IMR-90 (cell line): ENCODE measurements around the gene LPIN1. TPM values are rescaled to one million over a fixed set of nuclear protein-coding genes. Genes with fewer than 3 reads are reported as not detected.
A peak's percentile ranks its signal among the peaks of the same experiment; 100 is the strongest.

Experiments used
- ATAC-seq: fragments of 200-7000 bp; cut with Tn5 transposase; 2 replicates; pipeline ENCODE4 v1.9.1; 2020; ENCODE audit warnings: low read depth, mild to moderate bottlenecking, moderate library complexity
- BruUV-seq: library from RNA; stranded (reverse); fragments of 400-500 nt; replicated peaks from 2 replicates; lab custom pipeline; 2021; lab: Mats Ljungman, UMichigan
- CTCF ChIA-PET: fragments of 300-600 bp; formaldehyde crosslinking; extraction: SDS; loops from one replicate; lab custom pipeline; 2021; ENCODE audit warnings: antibody characterized with exemption; lab: Yijun Ruan, JAX
- POLR2A ChIA-PET: fragments of 300-600 bp; sonication (Branson Sonifier 250); formaldehyde crosslinking; loops from one replicate; lab custom pipeline; 2022; ENCODE audit warnings: antibody characterized with exemption; ENCODE audit not compliant: unreplicated experiment; lab: Charles Lee
- DNase-seq: peaks from one replicate; pipeline ENCODE4 v3.0.0; 2013
- H2AFZ ChIP-seq: replicated peaks from 2 replicates; pipeline ENCODE3; 2013; ENCODE audit warnings: low read length, mild to moderate bottlenecking; ENCODE audit not compliant: poor library complexity
- H2AK5ac ChIP-seq: 2 replicates; pipeline ENCODE4 v1.6.1; 2013; ENCODE audit warnings: low read depth, low read length, inconsistent platforms
- H2AK9ac ChIP-seq: replicated peaks from 2 replicates; pipeline ENCODE3; 2013; ENCODE audit warnings: mild to moderate bottlenecking, low read depth, low read length, moderate library complexity; ENCODE audit not compliant: poor library complexity
- H2BK120ac ChIP-seq: 2 replicates; pipeline ENCODE4 v1.6.1; 2013; ENCODE audit warnings: low read depth, low read length, inconsistent platforms
- H2BK15ac ChIP-seq: 3 replicates; pipeline ENCODE4 v1.6.1; 2013; ENCODE audit warnings: low read depth, low read length, inconsistent platforms
- H2BK20ac ChIP-seq: 2 replicates; pipeline ENCODE4 v1.6.1; 2013; ENCODE audit warnings: low read depth, mild to moderate bottlenecking, inconsistent platforms, low read length, moderate library complexity
- H2BK5ac ChIP-seq: 2 replicates; pipeline ENCODE4 v1.6.1; 2013; ENCODE audit warnings: mild to moderate bottlenecking, low read depth, low read length, inconsistent platforms; ENCODE audit not compliant: poor library complexity, severe bottlenecking
- H3K14ac ChIP-seq: replicated peaks from 2 replicates; pipeline ENCODE4 v1.6.1; 2013; ENCODE audit warnings: low read depth, low read length, inconsistent platforms
- H3K18ac ChIP-seq: 2 replicates; pipeline ENCODE4 v1.6.1; 2013; ENCODE audit warnings: low read depth, low read length, control low read depth
- H3K23ac ChIP-seq: 2 replicates; pipeline ENCODE4 v1.6.1; 2013; ENCODE audit warnings: low read depth, low read length, inconsistent platforms
- H3K27ac ChIP-seq: 2 replicates; pipeline ENCODE4 v1.5.1; 2013; ENCODE audit warnings: mild to moderate bottlenecking, control low read depth, low read length; ENCODE audit not compliant: insufficient read depth
- H3K27me3 ChIP-seq: 2 replicates; pipeline ENCODE4 v1.6.1; 2013; ENCODE audit warnings: low read length; ENCODE audit not compliant: control insufficient read depth, insufficient read depth
- H3K36me3 ChIP-seq: 2 replicates; pipeline ENCODE4 v1.6.1; 2013; ENCODE audit warnings: low read length, mixed read lengths; ENCODE audit not compliant: control insufficient read depth, insufficient read depth
- H3K4ac ChIP-seq: 2 replicates; pipeline ENCODE4 v1.6.1; 2013; ENCODE audit warnings: low read depth, low read length, inconsistent platforms
- H3K4me1 ChIP-seq: 2 replicates; pipeline ENCODE4 v1.6.1; 2013; ENCODE audit warnings: low read length, mixed read lengths; ENCODE audit not compliant: control insufficient read depth, insufficient read depth
- H3K4me2 ChIP-seq: 2 replicates; pipeline ENCODE4 v1.6.1; 2013; ENCODE audit warnings: low read depth, mild to moderate bottlenecking, control low read depth, low read length, moderate library complexity
- H3K4me3 ChIP-seq: 2 replicates; pipeline ENCODE4 v1.5.1; 2013; ENCODE audit warnings: low read depth, mild to moderate bottlenecking, control low read depth, low read length, moderate library complexity; ENCODE audit not compliant: insufficient read depth
- H3K56ac ChIP-seq: 2 replicates; pipeline ENCODE4 v1.6.1; 2013; ENCODE audit warnings: low read length, inconsistent platforms; ENCODE audit not compliant: insufficient read depth; ENCODE audit errors: extremely low read depth
- H3K79me1 ChIP-seq, 2 experiments: 2 replicates each; pipeline ENCODE4 v1.6.1; 2013; ENCODE audit warnings: low read length in 2 of 2, inconsistent platforms in 1 of 2, low read depth in 1 of 2
- H3K9ac ChIP-seq: 2 replicates; pipeline ENCODE4 v1.6.1; 2013; ENCODE audit warnings: low read depth, low read length, control low read depth
- H3K9me1 ChIP-seq: 2 replicates; pipeline ENCODE4 v1.6.1; 2013; ENCODE audit warnings: low read length, inconsistent platforms; ENCODE audit not compliant: insufficient read depth
- H3K9me3 ChIP-seq: 2 replicates; pipeline ENCODE4 v1.6.1; 2013; ENCODE audit warnings: low read length; ENCODE audit not compliant: control insufficient read depth, insufficient read depth
- H4K20me1 ChIP-seq: 2 replicates; pipeline ENCODE4 v1.6.1; 2013; ENCODE audit warnings: low read length, inconsistent platforms; ENCODE audit not compliant: insufficient read depth
- H4K5ac ChIP-seq: 2 replicates; pipeline ENCODE4 v1.6.1; 2013; ENCODE audit warnings: mild to moderate bottlenecking, low read depth, low read length, control low read depth
- H4K8ac ChIP-seq, 2 experiments: 2 replicates each; pipeline ENCODE4 v1.6.1; 2013; ENCODE audit warnings: low read depth in 2 of 2, low read length in 2 of 2, control low read depth in 1 of 2, inconsistent platforms in 1 of 2
- H4K91ac ChIP-seq: 2 replicates; pipeline ENCODE4 v1.6.1; 2013; ENCODE audit warnings: low read depth, low read length, inconsistent platforms; ENCODE audit not compliant: insufficient read depth
- BHLHE40 ChIP-seq: fragments of 150-350 bp; IDR thresholded peaks from 2 replicates; pipeline ENCODE4 v1.6.1; 2016; ENCODE audit warnings: mild to moderate bottlenecking, low read depth, low read length
- CEBPB ChIP-seq: IDR thresholded peaks from 2 replicates; pipeline ENCODE4 v1.6.1; 2012; ENCODE audit warnings: low read depth, low read length, improper control_type of control experiment
- CHD1 ChIP-seq: IDR thresholded peaks from 2 replicates; pipeline ENCODE4 v1.6.1; 2012; ENCODE audit warnings: low read depth, low read length, improper control_type of control experiment
- MAZ ChIP-seq: IDR thresholded peaks from 2 replicates; pipeline ENCODE4 v1.6.1; 2012; ENCODE audit warnings: low read depth, mild to moderate bottlenecking, low read length, improper control_type of control experiment, moderate library complexity, borderline replicate concordance
- RCOR1 ChIP-seq: IDR thresholded peaks from 2 replicates; pipeline ENCODE4 v1.6.1; 2012; ENCODE audit warnings: mild to moderate bottlenecking, low read length, improper control_type of control experiment; ENCODE audit not compliant: insufficient replicate concordance
- RFX5 ChIP-seq: IDR thresholded peaks from 2 replicates; pipeline ENCODE4 v1.8.0; 2012; ENCODE audit warnings: low read depth, mild to moderate bottlenecking, low read length, moderate library complexity
- SMC3 ChIP-seq: fragments of 150-350 bp; IDR thresholded peaks from 2 replicates; pipeline ENCODE4 v1.6.1; 2016; ENCODE audit warnings: low read depth, mild to moderate bottlenecking, antibody characterized with exemption, low read length, moderate library complexity
- WGBS, 2 experiments: methylation state at CpG; one replicate each; pipeline versions ENCODE4 v1.1.5 to v1.1.7; 2013; ENCODE audit warnings: missing lambda C conversion rate in 2 of 2; ENCODE audit not compliant: insufficient read length in 1 of 2; ENCODE audit errors: extremely low coverage in 2 of 2; 5-methylcytosine and 5-hydroxymethylcytosine counted together
- dilution Hi-C: fragments of 300-500 bp; cut with HindIII; formaldehyde crosslinking; loops from one replicate; pipeline ENCODE4 v1.14.3; 2018; ENCODE audit warnings: low sequenced_read_pairs; ENCODE audit not compliant: unreplicated experiment
- in situ Hi-C: fragments of 300-500 bp; cut with MboI; formaldehyde crosslinking; loops from 3 replicates; pipeline ENCODE4 v1.14.3; 2019; ENCODE audit warnings: low sequenced_read_pairs, inconsistent platforms, mixed read lengths
- intact Hi-C: fragments of 100-400 bp; cut with micrococcal nuclease; formaldehyde crosslinking; loops from 2 replicates; pipeline ENCODE4 v1.10.0; 2022
- polyA plus RNA-seq, 3 experiments: library from polyadenylated mRNA; depleted of rRNA; stranded (reverse); fragments of >200 nt; gene quantifications; 2 replicates each; pipeline ENCODE4 v1.2.3, GENCODE V29; 2012; ENCODE audit warnings: low replicate concordance in 1 of 3
- total RNA-seq: library from RNA; depleted of rRNA; stranded (reverse); fragments of >200 nt; gene quantifications from 2 replicates; pipeline ENCODE4 v1.2.3, GENCODE V29; 2012
- TF ChIP-seq, protein P1 (sequence below): fragments of 150-350 bp; IDR thresholded peaks from 2 replicates; pipeline ENCODE4 v1.6.1; 2016; ENCODE audit warnings: low read depth, mild to moderate bottlenecking, low read length, moderate library complexity, borderline replicate concordance

Gene LPIN1
- total and polyA plus RNA-seq, 2 of the 4 experiments (the other 2 are of a cell fraction): 21.3 to 25.1 TPM

DNA sequence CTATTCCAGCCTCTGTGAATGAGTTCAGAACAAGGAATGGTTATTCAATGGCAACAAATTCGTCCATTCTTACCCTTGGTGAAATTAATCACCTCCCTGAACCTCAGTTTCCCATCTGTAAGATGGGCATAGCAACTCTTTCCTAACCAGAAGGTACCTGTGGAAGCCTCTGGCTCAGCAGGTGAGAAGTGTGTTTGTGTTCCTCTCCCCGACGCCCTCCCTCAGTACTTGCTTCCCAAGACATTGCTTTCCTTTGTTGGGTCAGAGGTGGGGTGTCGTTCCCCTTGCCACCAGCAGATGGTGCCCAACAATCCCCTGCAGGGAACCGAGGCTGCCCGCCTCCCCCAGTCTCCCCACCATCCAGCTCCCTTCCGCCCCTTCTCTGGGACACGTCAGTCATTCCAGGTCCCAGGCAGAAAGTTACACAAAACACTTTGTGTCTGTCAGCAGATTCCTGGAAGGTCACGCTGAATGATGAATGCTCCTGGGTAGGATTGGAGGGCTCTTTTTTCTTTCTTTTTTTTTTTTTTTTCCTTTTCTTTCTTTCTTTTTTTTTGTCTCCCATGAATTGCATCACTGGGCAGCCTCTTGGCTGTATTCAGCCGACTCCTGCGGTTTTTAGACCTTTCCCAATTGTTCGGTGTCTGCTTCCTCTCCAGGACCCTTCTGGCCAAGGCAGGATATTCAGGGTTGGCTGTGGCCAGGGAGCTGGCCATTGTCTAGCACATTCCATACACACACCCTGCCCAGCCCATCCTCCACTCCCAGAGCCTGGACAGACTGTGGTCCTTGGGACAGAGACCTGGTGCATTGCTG is 117.3 kb downstream of the LPIN1 start (continued):
- TF ChIP-seq, protein P1, sequence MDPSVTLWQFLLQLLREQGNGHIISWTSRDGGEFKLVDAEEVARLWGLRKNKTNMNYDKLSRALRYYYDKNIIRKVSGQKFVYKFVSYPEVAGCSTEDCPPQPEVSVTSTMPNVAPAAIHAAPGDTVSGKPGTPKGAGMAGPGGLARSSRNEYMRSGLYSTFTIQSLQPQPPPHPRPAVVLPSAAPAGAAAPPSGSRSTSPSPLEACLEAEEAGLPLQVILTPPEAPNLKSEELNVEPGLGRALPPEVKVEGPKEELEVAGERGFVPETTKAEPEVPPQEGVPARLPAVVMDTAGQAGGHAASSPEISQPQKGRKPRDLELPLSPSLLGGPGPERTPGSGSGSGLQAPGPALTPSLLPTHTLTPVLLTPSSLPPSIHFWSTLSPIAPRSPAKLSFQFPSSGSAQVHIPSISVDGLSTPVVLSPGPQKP: no peak
- TF ChIP-seq MAZ: peak; percentile 54; the same call in 1 of the 2 replicates

DNA sequence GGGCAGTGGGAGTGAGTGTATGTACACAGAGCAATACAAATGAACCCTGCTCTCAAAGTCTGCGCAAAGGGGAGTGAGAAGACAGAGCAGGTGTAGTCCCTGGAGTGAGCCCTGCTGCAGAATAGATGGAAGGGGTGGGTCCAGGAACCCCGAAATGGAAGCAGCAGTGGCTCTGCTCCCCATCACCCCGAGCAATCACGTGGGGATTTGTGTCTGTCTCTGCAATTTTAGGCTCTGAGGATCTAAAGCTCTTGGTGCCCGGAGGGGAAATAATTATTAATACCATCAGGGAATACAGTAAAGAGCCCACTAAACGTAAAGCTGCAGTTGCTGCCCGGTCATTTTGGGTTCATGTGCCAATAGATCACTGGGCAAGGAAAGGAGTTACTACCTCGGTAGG is 118.3 kb downstream of the LPIN1 start:
- in situ Hi-C loops: loop anchor here (10.0 kb wide), 1 partner anchor 850 kb away; the partner anchor contains the start of gene TRIB2

More for the DNA sequence above, 118.3 kb downstream of the LPIN1 start:
- intact Hi-C loops: loop anchor here (5.0 kb wide), 1 partner anchor 548 kb away; no protein-coding TSS in a partner anchor
- Histone ChIP-seq H3K4me1 (peaks cover 2% of the 10 kb centered on the region; the same call in 1 of the 2 replicates), H3K14ac (no peak overlapping the region), H2BK120ac (no peak overlapping the region; the same call in 1 of the 2 replicates), H3K18ac (peak overlapping the region; percentile 25; the same call in 1 of the 2 replicates), H3K27me3 (no peaks in the 10 kb centered on the region; the same call in 1 of the 2 replicates), H3K9me3 (peaks cover 2% of the 10 kb centered on the region; the same call in 1 of the 2 replicates), H3K4me2 (no peak overlapping the region), H3K9ac (no peak overlapping the region), H4K5ac (no peak overlapping the region), H3K27ac (no peak overlapping the region), H3K4ac (no peak overlapping the region; the same call in 1 of the 2 replicates), H2BK20ac (no peak overlapping the region), H3K23ac (no peak overlapping the region), H3K36me3 (no peaks in the 10 kb centered on the region), H2AK5ac (peak overlapping the region; percentile 85; the same call in 1 of the 2 replicates), H3K9me1 (no peaks in the 10 kb centered on the region), H3K4me3 (no peak overlapping the region), H3K79me1 (no peaks in the 10 kb centered on the region), H4K8ac (no peak overlapping the region; a peak in 2 of 4 replicates), H2BK15ac (peak overlapping the region; percentile 71; the same call in 1 of the 3 replicates), H2AK9ac (no peak overlapping the region), H2BK5ac (no peak overlapping the region), H2AFZ (no peak overlapping the region), H4K91ac (no peak overlapping the region), H3K56ac (no peak overlapping the region), H4K20me1 (no peaks in the 10 kb centered on the region)
- TF ChIP-seq CHD1 (no peak), BHLHE40 (no peak), CEBPB (no peak), SMC3 (no peak), RFX5 (no peak), RCOR1 (no peak)
- dilution Hi-C loops: no loop called here
- ChIA-PET POLR2A (no interaction called here), CTCF (no interaction called here)
- no CpG with 5 or more reads among the region's 8 CpGs for WGBS, 2 experiments
- DNase-seq: no peak
- no peak for ATAC-seq
- no TSS peak for BruUV-seq
